Neural progenitor cell (in vitro differentiated cells): ENCODE results near the gene MOGAT3.

Source experiments
- EZH2 ChIP-seq: fragments of 200-600 bp; sonication (generic); IDR thresholded peaks from 2 replicates; pipeline ENCODE4 v1.6.1; 2017; ENCODE audit warnings: antibody characterized with exemption, mild to moderate bottlenecking, moderate library complexity
- TF ChIP-seq, protein P1 (sequence below): fragments of 200-600 bp; sonication (generic); IDR thresholded peaks from 2 replicates; pipeline ENCODE4 v1.5.1; 2017; ENCODE audit warnings: antibody characterized with exemption, mild to moderate bottlenecking

DNA sequence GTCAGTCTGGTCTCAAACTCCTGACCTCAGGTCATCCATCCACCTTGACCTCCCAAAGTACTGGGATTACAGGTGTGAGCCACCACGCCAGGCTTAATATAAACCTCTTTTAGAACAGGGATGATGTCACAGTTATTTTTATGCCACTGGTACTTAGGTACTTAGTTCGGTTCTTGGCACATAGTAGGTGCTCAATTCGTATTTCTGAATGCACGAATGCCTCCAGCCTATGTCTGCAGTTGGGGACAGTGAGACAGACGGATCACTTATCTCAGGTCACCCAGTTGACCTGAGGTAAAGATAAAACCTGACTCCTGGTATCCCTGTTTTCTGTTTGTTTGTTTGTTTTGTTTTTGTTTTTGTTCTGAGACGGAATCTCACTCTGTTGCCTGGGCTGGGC is 14.6 kb downstream of the MOGAT3 start:
- TF ChIP-seq, protein P1, sequence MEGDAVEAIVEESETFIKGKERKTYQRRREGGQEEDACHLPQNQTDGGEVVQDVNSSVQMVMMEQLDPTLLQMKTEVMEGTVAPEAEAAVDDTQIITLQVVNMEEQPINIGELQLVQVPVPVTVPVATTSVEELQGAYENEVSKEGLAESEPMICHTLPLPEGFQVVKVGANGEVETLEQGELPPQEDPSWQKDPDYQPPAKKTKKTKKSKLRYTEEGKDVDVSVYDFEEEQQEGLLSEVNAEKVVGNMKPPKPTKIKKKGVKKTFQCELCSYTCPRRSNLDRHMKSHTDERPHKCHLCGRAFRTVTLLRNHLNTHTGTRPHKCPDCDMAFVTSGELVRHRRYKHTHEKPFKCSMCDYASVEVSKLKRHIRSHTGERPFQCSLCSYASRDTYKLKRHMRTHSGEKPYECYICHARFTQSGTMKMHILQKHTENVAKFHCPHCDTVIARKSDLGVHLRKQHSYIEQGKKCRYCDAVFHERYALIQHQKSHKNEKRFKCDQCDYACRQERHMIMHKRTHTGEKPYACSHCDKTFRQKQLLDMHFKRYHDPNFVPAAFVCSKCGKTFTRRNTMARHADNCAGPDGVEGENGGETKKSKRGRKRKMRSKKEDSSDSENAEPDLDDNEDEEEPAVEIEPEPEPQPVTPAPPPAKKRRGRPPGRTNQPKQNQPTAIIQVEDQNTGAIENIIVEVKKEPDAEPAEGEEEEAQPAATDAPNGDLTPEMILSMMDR, result no peak
- no peak for TF ChIP-seq EZH2
